Glutamatergic neuron (in vitro differentiated cells): ENCODE measurements around the gene NFYC. TPM values are rescaled to one million over a fixed set of nuclear protein-coding genes. Genes with fewer than 3 reads are reported as not detected.

Source experiments
- DNase-seq: peaks from one replicate; pipeline ENCODE4 v3.0.0; 2022
- H3K27ac Mint-ChIP-seq: one replicate; pipeline ENCODE4 v1.8.0; 2020; ENCODE audit warnings: mild to moderate bottlenecking, mixed read lengths, inconsistent platforms; ENCODE audit not compliant: unreplicated experiment
- H3K27me3 Mint-ChIP-seq: one replicate; pipeline ENCODE4 v1.8.0; 2020; ENCODE audit warnings: mild to moderate bottlenecking, moderate library complexity, mixed read lengths, inconsistent platforms; ENCODE audit not compliant: unreplicated experiment
- H3K36me3 Mint-ChIP-seq: one replicate; pipeline ENCODE4 v1.8.0; 2020; ENCODE audit warnings: mild to moderate bottlenecking, mixed read lengths, inconsistent platforms; ENCODE audit not compliant: unreplicated experiment
- H3K4me1 Mint-ChIP-seq: one replicate; pipeline ENCODE4 v1.8.0; 2020; ENCODE audit warnings: mild to moderate bottlenecking, low read depth, mixed read lengths, inconsistent platforms; ENCODE audit not compliant: unreplicated experiment
- H3K4me3 Mint-ChIP-seq: one replicate; pipeline ENCODE4 v1.8.0; 2020; ENCODE audit warnings: mild to moderate bottlenecking, mixed read lengths, inconsistent platforms; ENCODE audit not compliant: unreplicated experiment
- H3K9me3 Mint-ChIP-seq: one replicate; pipeline ENCODE4 v1.8.0; 2020; ENCODE audit warnings: mild to moderate bottlenecking, moderate library complexity, mixed read lengths, inconsistent platforms; ENCODE audit not compliant: unreplicated experiment
- CTCF ChIP-seq: fragments of 200-600 bp; sonication (generic); IDR thresholded peaks from one replicate; pipeline ENCODE4 v1.5.0; 2021; ENCODE audit not compliant: partially characterized antibody, unreplicated experiment
- total RNA-seq: library from RNA; stranded (reverse); fragmentation: NEBNext Ultra II Directional; extraction: Animal tissue kit (Norgen Biotek cat#: 25700); gene quantifications from one replicate; pipeline ENCODE4 v1.2.1, GENCODE V29; 2021; ENCODE audit not compliant: unreplicated experiment

NFYC gene
- total RNA-seq, 1 donor from 2014 or later, result 44.2 TPM

GRCh38 chr1:40784141-40784770, 92.8 kb downstream of the NFYC start:
- DNase-seq, result peak; percentile 55
- Mint-ChIP-seq H3K27me3 (peaks cover 15% of the 10 kb centered on the region), H3K36me3 (no peaks in the 10 kb centered on the region), H3K27ac (no peak overlapping the region), H3K9me3 (peaks cover 2% of the 10 kb centered on the region), H3K4me1 (peaks cover 15% of the 10 kb centered on the region), H3K4me3 (peak overlapping the region; percentile 82)
- no peak for TF ChIP-seq CTCF

- no peaks in the 10 kb centered on the region for H3K36me3 Mint-ChIP-seq
- peaks cover 3% of the 10 kb centered on the region for H3K9me3 Mint-ChIP-seq
- peaks cover 15% of the 10 kb centered on the region for H3K4me1 Mint-ChIP-seq
- no peak for TF ChIP-seq CTCF
- H3K4me3 Mint-ChIP-seq, result no peak overlapping the region
- no peak overlapping the region for H3K27ac Mint-ChIP-seq
- no peak for DNase-seq
- H3K27me3 Mint-ChIP-seq, result peaks cover 15% of the 10 kb centered on the region
These were observed 93.3 kb downstream of the NFYC start for GRCh38 chr1:40784771-40785151.

GRCh38 chr1:40785446-40785845, 93.9 kb downstream of the NFYC start:
- DNase-seq, result no peak
- peaks cover 15% of the 10 kb centered on the region for H3K4me1 Mint-ChIP-seq
- H3K36me3 Mint-ChIP-seq, result no peaks in the 10 kb centered on the region
- no peak overlapping the region for H3K27ac Mint-ChIP-seq
- peaks cover 18% of the 10 kb centered on the region for H3K27me3 Mint-ChIP-seq
- peaks cover 5% of the 10 kb centered on the region for H3K9me3 Mint-ChIP-seq
- no peak for TF ChIP-seq CTCF
- no peak overlapping the region for H3K4me3 Mint-ChIP-seq

GRCh38 chr1:40786171-40786994, 94.9 kb downstream of the NFYC start:
- Mint-ChIP-seq H3K4me3 (no peak overlapping the region), H3K27me3 (peaks cover 19% of the 10 kb centered on the region)
- no peak for DNase-seq

More at GRCh38 chr1:40786171-40786994, 94.9 kb downstream of the NFYC start:
- H3K4me1 Mint-ChIP-seq, result peaks cover 16% of the 10 kb centered on the region
- no peaks in the 10 kb centered on the region for H3K36me3 Mint-ChIP-seq
- H3K9me3 Mint-ChIP-seq, result peaks cover 5% of the 10 kb centered on the region
- no peak for TF ChIP-seq CTCF
- no peak overlapping the region for H3K27ac Mint-ChIP-seq
